HG02571 (cell line): ENCODE data around the gene CCDC154.

ENCODE experiments used
- ATAC-seq: cut with Tn5 transposase; IDR thresholded peaks from one replicate; pipeline ENCODE4 v1.9.1; 2021; ENCODE audit warnings: mild to moderate bottlenecking, moderate library complexity; ENCODE audit not compliant: unreplicated experiment

CCDC154 gene

GRCh38 chr16:1398351-1398750 is 46.0 kb downstream of the CCDC154 start:
- ATAC-seq, result no peak

- no peak for ATAC-seq
Observed at GRCh38 chr16:1397779-1398178, 46.6 kb downstream of the CCDC154 start.

GRCh38 chr16:1395444-1396031 is 48.8 kb downstream of the CCDC154 start:
- ATAC-seq, result no peak

- no peak for ATAC-seq
Observed at GRCh38 chr16:1394367-1394951, 49.9 kb downstream of the CCDC154 start.

GRCh38 chr16:1393613-1394176 is 50.7 kb downstream of the CCDC154 start:
- no peak for ATAC-seq

- no peak for ATAC-seq
Observed at GRCh38 chr16:1392826-1393225, 51.5 kb downstream of the CCDC154 start.

- ATAC-seq, result no peak
Observed at GRCh38 chr16:1390239-1390779, 54.0 kb downstream of the CCDC154 start.

- no peak for ATAC-seq
Observed at GRCh38 chr16:1389762-1390161, 54.6 kb downstream of the CCDC154 start.

- ATAC-seq, result no peak
Observed at GRCh38 chr16:1387331-1387730, 57.0 kb downstream of the CCDC154 start.

GRCh38 chr16:1385232-1385631 is 59.1 kb downstream of the CCDC154 start:
- no peak for ATAC-seq
